MM.1S (cell line): ENCODE results near the gene POLD4.

Experiments used
- DNase-seq: peaks from one replicate; pipeline ENCODE4 v3.0.0-alpha.2; 2015
- H2AFZ ChIP-seq: fragments of 300-600 bp; sonication (generic); 2 replicates; pipeline ENCODE4 v1.6.0; 2016; ENCODE audit warnings: antibody characterized with exemption, low read length
- H3F3A ChIP-seq: fragments of 300-600 bp; sonication (generic); 2 replicates; pipeline ENCODE4 v1.6.1; 2016; ENCODE audit warnings: mild to moderate bottlenecking, antibody characterized with exemption, low read length, moderate library complexity, mixed read lengths; ENCODE audit not compliant: insufficient read depth
- H3K27ac ChIP-seq: fragments of 300-600 bp; sonication (generic); 2 replicates; pipeline ENCODE4 v1.5.1; 2016; ENCODE audit warnings: mild to moderate bottlenecking, low read length
- H3K27me3 ChIP-seq: fragments of 300-600 bp; sonication (generic); replicated peaks from 2 replicates; pipeline ENCODE4 v1.6.0; 2016; ENCODE audit warnings: low read length; ENCODE audit not compliant: insufficient read depth
- H3K36me3 ChIP-seq: fragments of 300-600 bp; sonication (generic); replicated peaks from 2 replicates; pipeline ENCODE4 v1.6.1; 2016; ENCODE audit warnings: mild to moderate bottlenecking, low read length, mixed read lengths; ENCODE audit not compliant: insufficient read depth
- H3K4me1 ChIP-seq: fragments of 300-600 bp; sonication (generic); 2 replicates; pipeline ENCODE4 v1.6.1; 2016; ENCODE audit warnings: low read length, mixed read lengths
- H3K4me2 ChIP-seq: fragments of 300-600 bp; sonication (generic); 2 replicates; pipeline ENCODE4 v1.6.0; 2016; ENCODE audit warnings: low read depth, low read length
- H3K4me3 ChIP-seq: fragments of 300-600 bp; sonication (generic); 2 replicates; pipeline ENCODE4 v1.5.1; 2016; ENCODE audit warnings: low read length, mixed read lengths
- H3K79me2 ChIP-seq: fragments of 300-600 bp; sonication (generic); 2 replicates; pipeline ENCODE4 v1.6.1; 2016; ENCODE audit warnings: mixed run types, low read length, mixed read lengths
- H3K9ac ChIP-seq: fragments of 300-600 bp; sonication (generic); 2 replicates; pipeline ENCODE4 v1.6.1; 2016; ENCODE audit warnings: low read length, mixed read lengths
- H3K9me2 ChIP-seq: fragments of 300-600 bp; sonication (generic); replicated peaks from 2 replicates; pipeline ENCODE4 v1.6.1; 2016; ENCODE audit warnings: mild to moderate bottlenecking, low read length, mixed read lengths; ENCODE audit not compliant: insufficient read depth
- H3K9me3 ChIP-seq: fragments of 300-600 bp; sonication (generic); replicated peaks from 2 replicates; pipeline ENCODE4 v1.6.1; 2016; ENCODE audit warnings: mild to moderate bottlenecking, low read length, mixed read lengths; ENCODE audit not compliant: insufficient read depth
- H4K20me1 ChIP-seq: fragments of 300-600 bp; sonication (generic); 2 replicates; pipeline ENCODE4 v1.6.1; 2016; ENCODE audit warnings: mild to moderate bottlenecking, low read length, moderate library complexity, mixed read lengths; ENCODE audit not compliant: insufficient read depth
- CTCF ChIP-seq: fragments of 300-600 bp; sonication (generic); IDR thresholded peaks from 2 replicates; pipeline ENCODE4 v1.5.1; 2016; ENCODE audit warnings: antibody characterized with exemption, low read length, mixed read lengths
- EZH2 ChIP-seq: fragments of 300-600 bp; sonication (generic); optimal IDR thresholded peaks from 2 replicates; pipeline ENCODE3; 2017; ENCODE audit warnings: low read depth, mild to moderate bottlenecking, antibody characterized with exemption, low read length, mixed read lengths
- EZH2phosphoT487 ChIP-seq: fragments of 300-600 bp; sonication (generic); IDR thresholded peaks from 2 replicates; pipeline ENCODE4 v1.6.1; 2018; ENCODE audit warnings: antibody characterized with exemption, low read length

The POLD4 gene

DNA sequence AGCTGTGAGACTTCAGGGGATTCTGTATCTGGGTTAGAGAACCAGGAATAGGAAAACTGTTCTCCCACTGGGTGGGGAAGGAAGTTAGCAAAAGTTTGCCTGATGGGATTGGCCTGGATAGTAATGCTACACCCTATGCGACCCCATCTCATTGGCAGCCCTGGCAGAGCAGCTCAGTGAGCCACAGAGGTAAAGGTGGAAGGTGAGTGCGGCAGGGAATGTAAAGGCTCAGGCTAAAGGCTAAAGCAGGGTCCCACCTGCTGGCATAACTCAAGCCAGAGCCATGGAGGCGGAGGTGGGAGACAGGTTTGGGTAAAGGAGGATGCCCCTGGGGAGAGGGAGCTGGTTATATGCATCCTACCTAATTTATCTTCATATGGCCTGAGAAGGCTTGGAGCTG lies 31.3 kb downstream of the POLD4 start:
- H3K79me2 ChIP-seq: no peaks in the 10 kb centered on the region
- H4K20me1 ChIP-seq: no peaks in the 10 kb centered on the region
- no peak overlapping the region for H3K4me2 ChIP-seq
- no peak overlapping the region for H2AFZ ChIP-seq
- H3K27me3 ChIP-seq: no peaks in the 10 kb centered on the region
- H3F3A ChIP-seq: peaks cover 10% of the 10 kb centered on the region
- H3K4me1 ChIP-seq: peaks cover 11% of the 10 kb centered on the region; the same call in 1 of the 2 replicates
- no peak overlapping the region; the same call in 1 of the 2 replicates for H3K27ac ChIP-seq
- no peaks in the 10 kb centered on the region for H3K9me2 ChIP-seq
- no peak overlapping the region for H3K4me3 ChIP-seq
- no peak for DNase-seq
- TF ChIP-seq CTCF (no peak), EZH2phosphoT487 (no peak), EZH2 (no peak)
- no peaks in the 10 kb centered on the region for H3K9me3 ChIP-seq
- H3K9ac ChIP-seq: no peak overlapping the region
- no peaks in the 10 kb centered on the region for H3K36me3 ChIP-seq

GRCh38 chr11:67321313-67321871 lies 32.0 kb downstream of the POLD4 start:
- Histone ChIP-seq H3K9me3 (no peaks in the 10 kb centered on the region), H3K27me3 (no peaks in the 10 kb centered on the region), H2AFZ (no peak overlapping the region), H3K9me2 (no peaks in the 10 kb centered on the region), H3K27ac (no peak overlapping the region; the same call in 1 of the 2 replicates), H3K4me3 (no peak overlapping the region), H3K79me2 (no peaks in the 10 kb centered on the region), H3K4me1 (peaks cover 11% of the 10 kb centered on the region; the same call in 1 of the 2 replicates), H3K9ac (no peak overlapping the region), H3F3A (peaks cover 13% of the 10 kb centered on the region), H4K20me1 (no peaks in the 10 kb centered on the region), H3K36me3 (no peaks in the 10 kb centered on the region), H3K4me2 (no peak overlapping the region)
- no peak for TF ChIP-seq EZH2phosphoT487
- no peak for TF ChIP-seq CTCF
- TF ChIP-seq EZH2: no peak
- no peak for DNase-seq

- H3K27me3 ChIP-seq: no peaks in the 10 kb centered on the region
- no peak overlapping the region for H2AFZ ChIP-seq
- H3K4me2 ChIP-seq: no peak overlapping the region
- H3K4me1 ChIP-seq: peaks cover 11% of the 10 kb centered on the region; the same call in 1 of the 2 replicates
- DNase-seq: no peak
- H3K9me2 ChIP-seq: no peaks in the 10 kb centered on the region
- H3K9me3 ChIP-seq: no peaks in the 10 kb centered on the region
- no peak overlapping the region for H3K4me3 ChIP-seq
- H3K36me3 ChIP-seq: no peaks in the 10 kb centered on the region
- no peak overlapping the region for H3K9ac ChIP-seq
- no peaks in the 10 kb centered on the region for H3K79me2 ChIP-seq
- TF ChIP-seq CTCF (no peak), EZH2phosphoT487 (no peak), EZH2 (no peak)
- peaks cover 13% of the 10 kb centered on the region for H3F3A ChIP-seq
- H4K20me1 ChIP-seq: no peaks in the 10 kb centered on the region
- H3K27ac ChIP-seq: no peak overlapping the region
Measured at GRCh38 chr11:67320691-67321090, 32.7 kb downstream of the POLD4 start.
